ENCODE measurements around the gene SLC2A9. TPM values are rescaled to one million over a fixed set of nuclear protein-coding genes. Genes with fewer than 3 reads are reported as not detected.

Gene SLC2A9
- total and polyA plus RNA-seq, 8 donors, result 1.2 to 5.7 (median 2.4) TPM

GRCh38 chr4:9923195-9923812 is 98.0 kb downstream of the SLC2A9 start:
- WGBS, 2 donors, result 65 to 71% methylated on average over 12 of the region's 12 CpGs
- no peak for DNase-seq

GRCh38 chr4:9921326-9921725 is 100.0 kb downstream of the SLC2A9 start:
- Histone ChIP-seq H3K27ac (no peak overlapping the region), H3K27me3 (no peaks in the 10 kb centered on the region), H3K36me3 (no peaks in the 10 kb centered on the region), H3K4me3 (no peak overlapping the region), H3K4me1 (no peaks in the 10 kb centered on the region), H3K9me3 (no peaks in the 10 kb centered on the region)
- no peak for FAIRE-seq
- no peak for TF ChIP-seq CTCF (IDR thresholded peaks at IDR 0.05)
- no peak for DNase-seq
- 39 to 56% methylated on average over 6 of the region's 6 CpGs for WGBS, 2 donors
- intact Hi-C loops (cut with DNase I), result no loop called here
- no peak for ATAC-seq

More at GRCh38 chr4:9923195-9923812, 98.0 kb downstream of the SLC2A9 start:
- FAIRE-seq (no peak), ATAC-seq (no peak)
- Histone ChIP-seq H3K36me3 (no peaks in the 10 kb centered on the region), H3K9me3 (no peaks in the 10 kb centered on the region), H3K4me1 (no peaks in the 10 kb centered on the region), H3K27ac (no peak overlapping the region), H3K27me3 (no peaks in the 10 kb centered on the region), H3K4me3 (no peak overlapping the region)
- no peak for TF ChIP-seq CTCF (IDR thresholded peaks at IDR 0.05)
- intact Hi-C loops (cut with DNase I), result no loop called here

GRCh38 chr4:9920029-9920428 is 101.3 kb downstream of the SLC2A9 start:
- Histone ChIP-seq H3K36me3 (no peaks in the 10 kb centered on the region), H3K27me3 (no peaks in the 10 kb centered on the region), H3K4me3 (no peak overlapping the region), H3K9me3 (no peaks in the 10 kb centered on the region), H3K27ac (no peak overlapping the region), H3K4me1 (no peaks in the 10 kb centered on the region)
- intact Hi-C loops (cut with DNase I), result no loop called here
- no peak for TF ChIP-seq CTCF (IDR thresholded peaks at IDR 0.05)
- ATAC-seq, result no peak
- no peak for DNase-seq
- WGBS, 2 donors, result 81 to 86% methylated on average over 2 of the region's 2 CpGs
- FAIRE-seq, result no peak

- 71 to 78% methylated on average over 6 of the region's 6 CpGs for WGBS, 2 donors
- no peak for FAIRE-seq
Measured at GRCh38 chr4:9919047-9919446, 102.2 kb downstream of the SLC2A9 start.

More at GRCh38 chr4:9919047-9919446, 102.2 kb downstream of the SLC2A9 start:
- no peaks in the 10 kb centered on the region for H3K36me3 ChIP-seq
- no peaks in the 10 kb centered on the region for H3K4me1 ChIP-seq
- H3K27ac ChIP-seq, result no peak overlapping the region
- intact Hi-C loops (cut with DNase I), result no loop called here
- H3K4me3 ChIP-seq, result no peak overlapping the region
- H3K27me3 ChIP-seq, result no peaks in the 10 kb centered on the region
- ATAC-seq (no peak), DNase-seq (no peak)
- H3K9me3 ChIP-seq, result no peaks in the 10 kb centered on the region
- no peak for TF ChIP-seq CTCF (IDR thresholded peaks at IDR 0.05)

Data from pancreas (tissue), 10 donors.